Effector CD4-positive, alpha-beta T cell (primary cell): ENCODE results near the gene TMEM121.
"Not testable (repeated sequence)": the region's sequence is repeated elsewhere in the genome, so short reads cannot be mapped to it uniquely, and the experiment has no call there.

Experiments
- DNase-seq: peaks from one replicate; pipeline ENCODE4 v3.0.0-alpha.2; 2020

TMEM121 gene

DNA sequence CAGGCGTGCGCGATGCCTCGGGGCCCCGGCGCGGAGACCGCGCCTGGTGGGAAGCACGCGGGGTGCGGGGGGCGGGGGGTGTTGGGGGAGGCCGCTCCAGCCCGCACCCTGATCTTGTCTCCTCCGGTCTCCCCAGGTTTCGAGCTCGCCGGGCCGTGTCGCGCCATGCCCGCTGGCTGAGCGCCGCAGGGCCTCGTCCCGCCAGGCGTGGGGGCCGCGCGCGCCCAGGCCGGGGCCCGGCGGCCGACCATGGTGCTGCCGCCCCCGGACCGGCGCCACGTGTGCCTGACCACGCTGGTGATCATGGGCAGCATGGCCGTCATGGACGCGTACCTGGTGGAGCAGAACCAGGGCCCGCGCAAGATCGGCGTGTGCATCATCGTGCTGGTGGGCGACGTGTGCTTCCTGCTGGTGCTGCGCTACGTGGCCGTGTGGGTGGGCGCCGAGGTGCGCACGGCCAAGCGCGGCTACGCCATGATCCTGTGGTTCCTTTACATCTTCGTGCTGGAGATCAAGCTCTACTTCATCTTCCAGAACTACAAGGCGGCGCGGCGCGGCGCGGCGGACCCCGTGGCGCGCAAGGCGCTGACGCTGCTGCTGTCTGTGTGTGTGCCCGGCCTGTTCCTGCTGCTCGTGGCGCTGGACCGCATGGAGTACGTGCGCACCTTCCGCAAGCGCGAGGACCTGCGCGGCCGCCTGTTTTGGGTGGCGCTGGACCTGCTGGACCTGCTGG lies 2.4 kb downstream of the TMEM121 start:
- DNase-seq: no peak

DNA sequence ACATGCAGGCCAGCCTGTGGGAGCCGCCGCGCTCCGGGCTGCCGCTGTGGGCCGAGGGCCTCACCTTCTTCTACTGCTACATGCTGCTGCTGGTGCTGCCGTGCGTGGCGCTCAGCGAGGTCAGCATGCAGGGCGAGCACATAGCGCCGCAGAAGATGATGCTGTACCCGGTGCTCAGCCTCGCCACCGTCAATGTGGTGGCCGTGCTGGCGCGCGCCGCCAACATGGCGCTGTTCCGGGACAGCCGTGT lies 2.9 kb downstream of the TMEM121 start:
- DNase-seq: no peak

DNA sequence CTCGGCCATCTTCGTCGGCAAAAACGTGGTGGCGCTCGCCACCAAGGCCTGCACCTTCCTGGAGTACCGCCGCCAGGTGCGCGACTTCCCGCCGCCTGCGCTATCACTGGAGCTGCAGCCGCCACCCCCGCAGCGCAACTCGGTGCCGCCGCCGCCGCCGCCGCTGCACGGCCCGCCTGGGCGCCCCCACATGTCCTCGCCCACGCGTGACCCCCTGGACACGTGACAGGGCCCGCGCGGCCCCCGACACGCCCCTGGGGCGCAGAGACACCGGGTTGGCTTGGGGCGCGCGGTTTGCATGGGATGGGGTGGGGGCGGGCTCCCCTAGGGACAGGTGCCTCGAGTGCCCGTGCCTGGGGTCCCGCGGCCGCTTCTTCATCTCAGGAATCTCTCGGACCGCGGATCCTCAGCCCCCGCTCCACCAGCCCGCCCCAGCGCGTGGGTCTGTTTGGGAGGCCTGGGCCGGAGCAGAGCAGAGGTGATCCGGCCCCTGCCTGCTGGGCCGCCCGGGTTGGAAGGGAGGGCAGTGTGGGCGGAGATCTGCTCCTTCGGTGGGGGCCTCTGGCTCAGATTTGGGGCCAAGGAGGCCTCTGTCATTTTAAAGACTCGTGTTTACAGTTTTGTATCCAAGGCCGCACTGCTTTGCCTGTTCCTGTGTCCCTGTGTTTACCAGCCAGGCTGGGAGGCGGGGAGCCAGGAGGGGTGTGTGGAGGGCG lies 3.3 kb downstream of the TMEM121 start:
- DNase-seq: no peak

DNA sequence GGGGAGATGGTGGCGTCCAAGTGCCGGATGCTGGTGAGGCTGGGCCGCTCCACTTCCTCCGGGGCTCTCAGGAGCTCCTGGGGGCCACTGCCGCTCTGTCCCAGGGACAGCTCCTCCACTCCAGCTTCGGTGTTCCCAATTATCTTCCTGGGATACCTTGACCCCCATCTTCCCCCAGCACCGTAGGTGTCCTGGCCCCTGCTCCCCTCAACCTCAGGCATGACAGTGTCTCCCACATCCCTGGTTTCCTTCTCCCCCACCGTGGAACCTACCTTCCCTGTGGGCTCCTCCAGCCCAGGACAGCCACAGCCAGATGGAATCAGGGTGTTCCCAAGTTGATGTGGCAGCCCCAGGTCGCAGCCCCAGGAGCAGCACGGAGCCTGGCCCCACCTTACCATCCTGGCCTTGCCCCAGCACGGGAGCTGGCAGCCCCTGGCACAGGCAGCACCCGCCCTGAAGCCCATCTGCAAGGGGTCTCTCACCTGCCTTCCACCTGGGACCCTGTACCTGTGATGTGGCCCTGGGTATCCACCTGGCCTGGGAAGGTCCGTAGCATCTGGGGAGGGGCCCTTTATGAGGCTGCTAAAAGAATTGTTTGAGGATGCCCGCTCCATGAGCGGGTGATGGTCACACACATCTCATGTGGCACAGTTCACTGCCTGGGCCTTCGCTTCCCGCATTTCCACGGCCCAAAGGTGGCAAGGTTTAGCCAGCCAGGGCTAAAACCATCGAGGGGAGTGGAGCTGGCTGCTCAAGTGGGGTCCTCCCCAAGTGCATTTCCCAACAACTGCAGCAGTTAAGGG lies 4.1 kb downstream of the TMEM121 start:
- DNase-seq: no peak

DNA sequence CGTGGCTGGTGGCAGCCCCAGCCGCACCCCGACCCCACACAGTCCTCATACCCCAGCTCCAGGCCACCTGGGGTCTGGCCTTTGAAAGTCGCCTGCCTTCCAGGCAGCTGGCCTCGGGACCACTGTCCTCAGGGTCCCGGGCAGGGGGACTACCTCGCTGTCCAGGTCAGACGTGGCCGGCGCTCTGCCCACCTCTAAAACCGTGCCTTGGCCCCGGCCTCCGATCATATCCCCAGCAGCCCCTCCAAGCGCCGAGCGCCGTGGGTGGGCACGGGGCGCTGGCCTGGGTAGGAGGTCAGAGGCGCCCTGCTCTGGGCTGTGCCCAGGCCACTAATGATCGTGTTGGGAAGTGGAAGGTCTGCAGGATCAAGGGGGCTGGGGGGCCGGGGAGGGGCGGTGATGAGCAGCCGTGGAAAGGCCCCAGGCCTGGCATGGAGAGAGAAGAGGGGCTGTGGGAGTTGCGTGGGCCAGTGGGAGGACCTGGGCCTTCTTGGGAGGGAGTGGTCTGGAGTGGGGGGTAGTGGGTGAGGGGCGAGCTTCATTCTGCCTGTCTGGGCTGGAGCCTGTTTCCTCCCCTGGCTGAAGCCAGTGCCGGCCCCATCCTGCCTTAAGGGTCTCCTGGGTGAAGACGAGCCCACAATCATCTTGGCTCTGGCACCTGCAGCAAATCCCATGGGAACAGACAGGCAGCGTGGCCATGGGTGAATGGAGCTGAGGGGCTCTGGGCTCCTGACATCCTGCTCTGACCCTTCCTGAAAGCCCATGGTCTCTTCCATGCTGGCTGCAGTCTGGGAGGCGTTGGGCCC lies 4.9 kb downstream of the TMEM121 start:
- DNase-seq: no peak

DNA sequence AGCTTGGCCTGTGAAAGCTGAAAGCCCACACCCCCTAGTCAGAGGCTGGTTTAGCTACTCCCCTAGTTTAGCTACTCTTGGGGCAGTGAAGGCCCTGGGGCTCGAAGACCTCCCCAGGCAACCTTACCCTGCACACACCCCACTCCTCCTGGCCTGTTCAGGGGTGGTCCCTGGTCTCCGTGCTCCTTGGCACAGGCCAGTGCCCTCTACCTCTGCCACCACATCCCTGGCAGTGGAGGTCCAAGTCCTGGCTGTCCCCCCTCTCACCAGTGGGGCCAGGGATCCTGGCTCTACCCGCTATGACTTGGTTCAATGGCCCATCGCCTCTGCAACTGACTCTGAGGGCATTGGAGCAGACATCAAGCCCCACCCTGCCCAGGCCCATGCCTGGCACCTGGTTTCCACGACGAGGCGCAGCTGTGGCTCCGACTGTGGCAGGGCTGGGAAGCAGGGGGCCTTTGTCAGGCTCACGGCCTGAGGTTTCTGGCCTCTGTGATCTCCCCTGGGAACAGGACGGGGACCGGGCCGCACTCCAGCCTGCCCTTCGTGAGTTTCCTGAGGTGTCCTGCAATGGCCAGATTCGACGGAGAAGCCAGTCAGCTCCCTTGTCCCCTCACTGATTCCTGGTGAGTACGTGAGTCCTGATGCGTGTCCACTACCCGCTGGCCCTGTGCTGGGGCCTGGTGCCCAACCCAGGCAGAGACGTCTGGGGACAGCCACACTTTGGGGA lies 5.7 kb downstream of the TMEM121 start:
- no peak for DNase-seq

DNA sequence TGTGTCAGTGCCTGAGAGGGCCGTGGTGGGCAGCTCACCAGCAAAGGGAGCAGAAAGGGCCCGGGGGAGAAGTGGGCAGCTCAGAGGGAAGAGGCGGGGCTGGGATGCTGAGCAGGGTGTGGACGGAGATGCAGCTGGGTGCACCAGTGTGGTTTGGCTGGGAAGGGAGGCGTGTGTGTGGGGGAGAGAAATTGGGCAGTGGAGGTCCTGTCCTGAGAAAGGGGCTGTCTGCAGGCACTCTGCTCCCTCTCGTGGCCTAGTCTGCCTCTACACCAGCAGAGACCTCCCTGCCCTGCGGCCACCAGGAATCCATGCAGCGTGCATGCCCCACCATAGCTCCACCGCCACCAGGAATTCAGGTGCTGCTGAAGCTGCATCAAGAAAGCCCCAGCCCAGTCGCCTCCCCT lies 6.4 kb downstream of the TMEM121 start:
- DNase-seq: no peak

DNA sequence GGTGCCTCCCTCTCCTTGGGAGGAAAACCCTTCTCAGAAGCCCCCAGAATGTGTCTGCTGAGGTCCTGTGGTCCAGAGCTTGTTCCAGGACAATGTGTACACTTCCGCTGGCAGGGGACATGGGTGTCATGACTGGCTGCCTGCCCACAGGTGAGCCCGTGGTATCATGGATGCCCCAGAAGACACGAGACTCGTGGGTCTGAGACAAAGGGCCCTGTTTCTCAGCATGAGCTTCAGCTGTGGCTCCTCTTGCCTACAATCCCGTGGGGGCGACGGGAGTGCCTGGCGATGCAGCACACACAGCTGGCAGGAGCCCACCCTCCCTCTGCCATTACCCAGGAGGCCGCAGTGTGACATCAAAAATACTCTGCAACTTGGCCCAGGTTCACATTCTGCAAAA lies 7.0 kb downstream of the TMEM121 start:
- no peak for DNase-seq

DNA sequence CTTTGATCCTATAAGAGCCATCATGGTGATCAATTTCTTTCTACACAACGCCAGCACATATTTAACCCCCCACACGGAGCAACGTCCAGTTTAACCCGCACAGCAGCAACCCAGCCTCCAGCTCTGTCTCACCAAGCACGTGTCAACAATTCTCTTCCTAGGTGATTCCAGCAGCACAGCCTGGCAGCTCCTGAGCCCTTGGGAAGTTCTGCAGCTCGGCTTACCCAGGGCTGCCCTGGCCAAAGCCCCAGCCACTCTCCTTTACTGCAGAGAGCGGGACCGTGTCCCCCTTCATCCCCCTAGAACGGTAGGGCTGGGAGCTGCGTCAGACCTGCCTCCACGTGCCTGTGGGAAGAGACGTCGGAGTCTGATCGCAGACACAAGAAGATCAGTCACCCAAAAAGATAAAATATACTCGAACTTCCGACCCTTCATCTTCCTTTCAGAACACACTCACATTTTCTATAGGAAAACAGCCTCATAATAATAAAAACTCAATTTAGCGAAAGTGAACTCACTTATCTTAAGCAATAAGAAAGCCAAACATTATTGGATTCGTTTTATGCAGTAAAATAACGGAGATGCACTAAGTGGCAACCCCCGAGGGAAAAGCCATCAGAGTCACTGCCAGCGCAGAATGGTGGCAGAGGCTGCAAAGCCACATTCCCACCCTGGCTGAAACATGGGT lies 7.6 kb downstream of the TMEM121 start:
- DNase-seq: no peak

DNA sequence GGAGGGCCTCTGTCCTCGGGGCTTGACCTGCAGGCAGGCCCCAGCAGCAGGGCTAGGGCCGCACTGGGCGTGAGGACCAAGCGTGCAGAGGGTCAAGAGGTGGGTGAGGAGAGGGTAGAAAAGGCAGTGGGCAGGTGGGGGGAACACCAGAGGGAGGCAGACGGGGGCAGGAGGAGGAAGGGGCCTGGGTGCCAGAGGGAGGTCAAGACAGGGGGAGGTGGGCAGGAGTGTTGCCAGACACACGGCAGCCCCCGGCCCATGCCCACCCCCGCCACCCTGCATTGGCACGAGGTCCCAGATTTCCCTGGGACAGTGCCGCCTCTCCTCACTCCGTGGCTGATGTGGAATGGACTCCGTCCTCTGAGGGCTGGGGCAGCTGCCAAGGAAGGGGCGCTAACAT lies 8.2 kb downstream of the TMEM121 start:
- DNase-seq: no peak

DNA sequence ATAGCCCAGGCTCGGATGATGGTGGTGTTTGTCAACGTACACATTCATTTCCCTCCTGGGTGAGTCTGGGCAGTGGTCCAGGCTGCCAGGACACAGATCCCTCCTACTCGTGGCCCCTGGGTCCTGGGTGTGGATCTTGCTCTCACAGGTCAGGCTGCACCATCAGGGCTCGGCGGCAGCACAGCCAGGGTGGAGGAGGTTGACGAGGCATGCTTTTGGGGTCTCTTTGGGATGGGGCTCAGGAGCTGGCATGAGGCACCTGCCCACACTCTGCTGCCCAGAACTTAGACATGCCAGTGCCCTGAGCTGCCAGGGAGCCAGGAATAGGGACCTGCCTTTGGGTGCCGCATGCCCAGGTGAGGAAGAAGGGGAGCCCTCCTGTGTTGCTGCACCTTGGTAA lies 9.7 kb downstream of the TMEM121 start:
- no peak for DNase-seq

DNA sequence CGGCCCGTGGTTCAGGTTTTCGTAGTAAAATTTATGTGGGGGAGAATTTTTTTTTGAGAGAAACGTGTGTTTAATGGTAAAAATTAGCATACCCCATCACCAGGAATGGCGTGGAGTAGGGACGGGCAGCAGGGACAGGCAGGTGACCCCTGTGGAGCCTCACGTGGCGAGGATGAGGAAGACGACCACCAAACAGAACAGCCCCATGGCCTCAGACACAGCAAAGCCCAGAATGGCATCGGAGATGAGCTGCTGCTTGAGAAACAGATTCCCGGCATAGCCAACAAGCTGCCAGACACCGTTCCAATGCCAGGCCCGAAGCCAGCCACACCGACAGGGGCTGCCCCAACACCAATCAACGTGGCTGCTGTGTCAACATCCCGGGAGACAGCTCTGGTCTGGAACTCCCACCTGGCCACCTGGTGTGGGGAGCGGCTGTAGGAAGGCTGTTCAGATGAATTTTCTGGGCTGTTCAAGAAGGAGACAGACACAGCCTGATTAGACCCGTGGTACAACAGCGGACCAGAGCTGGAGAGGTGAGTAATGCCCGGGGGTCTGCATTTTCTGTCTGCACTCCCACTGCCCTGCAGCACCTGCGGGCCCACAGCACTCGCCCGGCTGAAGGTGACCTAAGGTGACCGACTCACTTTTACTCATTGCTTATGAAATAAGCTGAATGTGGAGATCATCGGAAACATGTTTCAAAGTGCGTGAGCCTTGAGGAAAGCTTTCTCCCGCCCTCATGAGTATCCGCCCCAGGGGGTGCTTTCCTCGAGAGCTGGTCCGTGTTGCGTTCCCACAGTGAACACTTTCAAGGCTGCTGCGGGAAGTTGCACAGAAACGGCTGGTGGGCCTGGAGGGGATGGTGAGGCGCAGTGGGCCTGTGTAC lies 10.6 kb downstream of the TMEM121 start:
- DNase-seq: no peak

DNA sequence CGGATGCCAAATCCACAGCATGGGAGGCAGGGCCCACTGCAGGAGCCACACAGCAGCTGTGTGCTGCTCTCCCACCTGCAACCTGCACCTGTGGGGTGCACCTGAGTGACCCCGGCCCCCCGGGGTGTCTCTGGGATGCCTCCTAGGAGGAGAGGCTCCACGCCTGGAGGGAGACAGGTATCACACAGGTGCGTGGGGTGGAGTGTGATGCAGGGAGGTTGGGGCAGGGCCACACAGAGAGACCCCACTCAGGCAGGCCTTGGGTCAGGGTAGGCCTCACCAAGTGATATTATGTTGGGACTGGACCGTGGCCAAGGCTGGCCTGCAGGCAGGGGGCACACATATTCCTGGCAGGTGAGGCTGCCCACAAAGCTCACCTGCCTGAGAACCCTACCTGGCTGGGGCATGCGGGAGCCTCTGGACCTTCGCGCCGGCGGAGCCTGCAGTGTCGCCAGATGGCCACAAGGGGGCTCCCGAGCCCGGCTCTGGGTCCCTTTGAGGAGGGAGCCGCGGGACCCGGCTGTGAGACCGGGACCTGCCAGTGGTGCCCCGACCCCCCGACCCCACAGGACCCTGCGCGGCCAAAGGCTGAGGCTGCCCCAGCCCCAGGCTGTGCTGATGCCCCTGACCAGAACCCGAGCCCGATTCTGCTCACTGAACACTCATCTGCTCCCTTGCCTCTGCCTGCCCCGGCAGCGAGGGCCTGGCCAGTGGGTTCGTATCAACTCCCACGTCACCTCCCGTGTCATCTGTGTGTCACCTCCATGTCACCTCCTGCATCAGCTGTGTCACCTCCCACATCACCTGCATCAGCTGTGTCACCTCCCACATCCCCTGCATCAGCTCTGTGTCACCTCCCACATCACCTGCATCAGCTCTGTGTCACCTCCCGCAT lies 11.4 kb downstream of the TMEM121 start:
- DNase-seq: peak; percentile 68

DNA sequence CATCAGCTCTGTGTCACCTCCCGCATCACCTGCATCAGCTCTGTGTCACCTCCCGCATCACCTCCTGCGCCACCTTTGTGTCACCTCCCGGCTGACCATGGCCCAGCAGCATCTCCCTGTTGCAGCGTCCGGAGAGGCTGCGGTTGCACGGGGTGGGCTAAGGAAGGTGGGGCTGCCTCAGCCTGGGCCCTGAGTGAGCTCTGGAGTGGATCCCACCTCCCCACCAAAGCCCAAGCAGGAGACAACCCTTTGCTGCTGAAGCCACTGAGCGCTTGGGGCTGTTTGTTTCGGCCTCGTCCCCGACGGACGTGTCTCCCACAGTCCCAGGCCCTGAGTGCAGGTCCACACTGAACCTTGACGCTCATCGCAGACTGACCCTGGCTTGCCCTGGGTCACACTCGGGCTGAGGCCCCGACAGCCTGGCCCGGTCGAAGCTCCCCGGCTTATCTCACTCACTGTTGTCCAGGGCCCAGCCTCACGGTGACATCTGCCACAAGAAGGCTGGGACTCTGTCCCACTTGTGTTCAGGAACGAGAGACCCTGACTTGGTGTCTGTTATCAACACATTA lies 12.2 kb downstream of the TMEM121 start:
- no peak for DNase-seq

DNA sequence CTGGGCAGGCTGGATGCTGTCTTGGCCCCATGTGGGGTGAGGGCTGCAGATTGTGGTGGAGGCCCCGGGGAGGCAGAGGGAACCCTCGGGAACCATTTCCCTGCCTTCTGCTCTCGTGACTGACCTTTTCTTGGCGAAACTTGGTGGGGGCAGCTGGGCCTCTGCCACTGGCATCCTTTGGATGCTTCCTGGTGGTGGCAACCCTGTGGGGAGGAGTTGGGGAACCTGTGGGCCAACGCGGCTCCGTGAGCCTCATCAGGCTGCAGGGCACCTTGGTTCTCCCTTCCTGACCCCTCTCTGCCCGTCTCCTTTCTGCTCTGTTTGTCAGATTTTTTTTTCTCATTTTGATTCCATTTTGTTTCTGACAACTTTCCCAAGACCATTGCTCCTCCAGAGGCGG lies 14.4 kb downstream of the TMEM121 start:
- no peak for DNase-seq

DNA sequence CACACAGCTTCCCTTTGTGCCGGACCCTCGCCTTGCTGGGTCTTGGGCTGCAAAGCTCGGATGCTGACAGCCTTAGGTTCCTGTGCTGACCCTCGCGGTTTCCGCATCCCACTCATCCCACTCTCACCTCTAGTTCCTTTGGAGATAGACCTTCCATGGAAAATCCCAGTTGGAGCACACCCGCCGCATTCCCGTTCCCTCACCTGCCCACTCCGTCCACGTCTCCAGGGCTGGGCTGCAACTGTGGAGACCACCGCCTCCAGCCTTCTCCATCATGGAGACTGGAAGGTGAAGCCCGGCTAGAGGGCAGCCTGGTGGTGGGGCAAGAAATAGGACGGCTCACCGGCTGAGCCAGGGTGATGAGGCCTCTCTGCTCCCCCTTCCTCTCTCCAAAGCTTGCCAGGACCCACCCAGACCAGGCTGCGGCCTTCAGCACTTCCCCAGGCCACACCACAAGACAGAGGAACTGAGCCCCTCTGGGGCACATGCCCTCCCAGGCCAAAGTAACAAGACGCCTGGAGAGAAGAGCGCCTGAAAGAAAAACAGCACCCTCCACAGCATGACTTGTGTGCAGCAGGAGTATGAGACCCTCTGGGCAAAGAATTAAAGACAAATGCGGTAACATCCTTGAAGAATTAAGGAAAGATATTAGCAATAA lies 15.0 kb downstream of the TMEM121 start:
- DNase-seq: no peak

DNA sequence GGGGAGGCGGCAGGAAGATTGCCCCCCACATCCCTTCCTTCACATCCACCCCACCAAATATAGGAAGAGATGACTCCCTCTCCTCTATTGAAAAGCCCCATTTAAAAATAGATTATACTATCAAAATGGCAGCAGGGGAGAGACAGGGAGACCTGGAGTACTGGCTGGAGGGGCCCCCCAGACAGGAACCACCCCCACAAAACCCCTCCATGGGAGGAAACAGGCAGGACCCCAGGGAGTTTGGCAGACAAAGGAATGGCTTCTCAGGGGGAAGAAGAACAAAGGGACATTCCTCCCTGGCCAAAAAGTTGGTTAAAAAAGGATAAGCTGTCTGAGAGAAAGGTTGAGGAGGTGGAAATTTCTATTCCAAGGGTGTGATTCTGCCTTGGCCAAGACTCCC lies 19.3 kb downstream of the TMEM121 start:
- not testable (repeated sequence) for DNase-seq

DNA sequence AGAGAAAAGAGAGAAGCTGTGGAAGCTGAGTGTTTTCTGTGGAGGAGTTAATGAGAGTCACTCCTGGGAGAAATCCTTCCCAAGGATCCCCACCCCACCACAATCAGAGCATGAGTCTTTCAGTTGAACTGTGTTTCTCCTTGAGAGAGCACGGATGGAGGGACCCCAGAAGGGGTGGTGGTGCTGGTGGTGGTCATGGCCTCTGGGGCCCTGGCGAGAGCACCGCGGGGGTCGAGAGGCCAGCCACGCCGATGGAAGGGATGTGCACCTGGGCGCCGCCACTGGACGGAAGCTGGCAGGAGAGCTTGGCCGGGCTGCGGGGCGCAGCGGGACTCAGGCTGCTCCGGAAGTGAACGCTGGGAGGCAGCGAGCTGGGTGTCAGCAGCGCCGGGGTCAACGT lies 20.0 kb downstream of the TMEM121 start:
- DNase-seq: not testable (repeated sequence)

DNA sequence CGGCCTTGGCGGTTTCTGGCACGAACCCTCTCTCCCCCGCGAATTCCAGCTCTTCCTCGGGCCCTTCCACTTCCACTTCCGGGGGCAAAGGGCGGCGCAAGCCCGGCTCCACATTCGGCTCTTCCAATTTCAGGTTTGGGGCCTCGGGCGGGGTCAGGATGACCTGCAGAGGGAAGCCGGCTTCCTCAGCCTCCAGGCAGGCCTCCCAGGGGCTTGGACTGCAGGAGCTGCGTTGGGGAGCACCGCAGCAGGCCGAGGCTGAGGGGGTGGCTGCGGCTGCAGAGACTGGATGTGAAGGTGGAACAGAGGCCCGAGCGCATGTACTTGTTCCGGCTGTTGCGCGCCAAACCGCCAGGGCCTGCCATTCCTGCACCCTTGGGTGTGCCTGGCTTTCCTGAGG lies 20.7 kb downstream of the TMEM121 start:
- DNase-seq: not testable (repeated sequence)
